GM15510 (cell line): ENCODE data around the gene MYO18A.

ENCODE experiments used
- POLR2A ChIP-seq: IDR thresholded peaks from 3 replicates; pipeline ENCODE4 v1.6.1; 2011; ENCODE audit warnings: borderline replicate concordance; ENCODE audit not compliant: insufficient read length; ENCODE audit errors: extremely low read depth

MYO18A gene

DNA sequence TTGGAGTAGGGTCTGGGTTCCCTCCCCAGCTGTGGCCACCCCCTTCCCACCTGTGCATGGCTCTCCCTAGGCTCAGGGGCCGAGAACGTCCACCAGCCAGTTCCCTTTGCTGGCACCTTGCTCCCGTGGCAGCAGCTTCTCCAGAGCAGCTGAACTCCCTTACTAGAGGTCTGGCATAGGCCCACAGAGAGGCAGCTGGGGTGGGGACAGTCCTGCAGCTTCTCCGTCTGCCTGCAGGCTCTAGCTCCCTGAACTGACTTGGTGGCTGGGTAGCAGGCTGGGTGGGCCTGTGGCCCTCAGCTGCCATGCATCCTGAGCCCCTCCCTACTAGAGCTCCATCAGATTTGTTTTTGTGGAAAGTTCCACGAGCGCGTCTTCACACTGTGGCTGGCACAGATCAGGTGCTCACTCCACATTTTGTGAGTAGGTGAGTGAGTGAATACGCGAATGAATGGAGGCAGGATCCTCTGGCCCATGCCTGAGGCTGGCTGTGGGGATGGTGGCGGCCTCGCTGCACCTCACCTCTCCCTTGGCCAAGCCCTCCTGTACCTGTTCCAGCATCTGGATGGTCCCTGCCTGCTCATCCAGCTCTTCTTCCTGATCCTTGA lies 86.0 kb downstream of the MYO18A start:
- TF ChIP-seq POLR2A, result no peak

DNA sequence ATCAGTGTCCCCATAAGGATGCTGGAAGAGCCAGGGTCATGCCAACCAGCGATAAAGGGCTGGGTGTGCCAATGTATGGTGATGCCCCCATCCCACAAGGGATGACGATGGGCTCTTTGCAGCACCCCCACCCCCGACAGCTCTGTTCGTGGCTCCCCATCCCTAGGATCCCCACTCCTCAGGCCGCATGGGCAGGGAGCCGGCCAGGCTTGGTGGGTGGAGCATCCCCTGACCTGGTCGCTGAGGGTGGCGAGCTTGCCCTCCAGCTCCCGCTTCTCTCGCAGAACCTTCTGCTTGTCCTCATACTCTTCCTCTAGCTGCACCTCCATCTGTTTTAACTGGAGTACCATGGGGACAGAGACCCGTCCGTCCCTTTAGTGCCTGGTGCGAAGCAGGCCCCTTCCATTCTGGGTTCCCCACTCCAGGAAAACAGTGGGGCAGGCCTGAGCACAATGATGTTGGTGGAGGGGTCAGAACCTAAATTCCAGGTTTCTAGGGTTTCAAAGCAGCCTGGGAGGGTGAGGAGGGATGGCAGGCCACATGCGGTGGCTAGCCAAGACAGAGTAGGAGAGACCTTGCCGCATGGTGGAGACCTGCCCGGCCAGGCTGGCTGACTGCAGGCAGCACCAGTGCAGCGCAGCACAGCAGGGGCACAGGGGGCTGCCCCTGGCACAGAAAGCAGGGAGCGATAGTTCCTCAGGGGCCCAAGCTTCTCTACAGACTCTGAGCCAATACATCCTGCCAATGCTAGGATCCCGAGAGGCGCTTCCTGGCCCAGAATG lies 86.9 kb downstream of the MYO18A start:
- no peak for TF ChIP-seq POLR2A

DNA sequence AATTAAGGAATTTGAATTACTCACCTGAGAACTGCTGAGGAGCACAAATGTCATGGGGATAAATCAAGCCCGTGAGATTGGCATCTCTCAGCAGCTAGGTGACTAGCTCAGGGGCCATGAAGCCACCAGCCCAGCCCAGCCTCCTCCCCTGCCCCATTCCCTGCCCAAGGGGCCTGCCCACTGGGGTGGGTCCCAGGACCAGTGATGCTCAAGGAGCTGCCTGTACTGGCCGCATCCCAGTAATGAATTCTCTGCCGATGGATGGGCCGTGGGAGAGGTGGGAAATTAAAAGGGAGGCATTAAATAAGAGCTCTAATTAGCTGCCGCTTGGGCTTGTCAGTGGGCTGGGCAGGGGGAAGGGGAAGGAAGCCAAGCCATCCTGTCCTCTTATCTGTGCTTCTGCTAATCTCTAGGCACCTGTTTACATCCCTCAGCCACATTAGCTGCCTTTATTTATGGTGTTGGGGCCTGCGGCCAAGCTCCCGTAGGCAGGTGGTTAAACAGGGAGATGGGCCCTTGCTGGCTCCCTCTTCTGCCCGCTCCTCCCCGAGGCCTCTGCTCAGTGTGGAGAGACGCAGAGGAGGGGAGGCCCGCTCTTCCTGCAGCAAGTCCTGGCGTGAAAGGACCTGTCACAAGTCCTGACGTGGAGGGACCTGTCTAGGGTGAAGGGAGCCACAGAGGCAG lies 88.5 kb downstream of the MYO18A start:
- no peak for TF ChIP-seq POLR2A

DNA sequence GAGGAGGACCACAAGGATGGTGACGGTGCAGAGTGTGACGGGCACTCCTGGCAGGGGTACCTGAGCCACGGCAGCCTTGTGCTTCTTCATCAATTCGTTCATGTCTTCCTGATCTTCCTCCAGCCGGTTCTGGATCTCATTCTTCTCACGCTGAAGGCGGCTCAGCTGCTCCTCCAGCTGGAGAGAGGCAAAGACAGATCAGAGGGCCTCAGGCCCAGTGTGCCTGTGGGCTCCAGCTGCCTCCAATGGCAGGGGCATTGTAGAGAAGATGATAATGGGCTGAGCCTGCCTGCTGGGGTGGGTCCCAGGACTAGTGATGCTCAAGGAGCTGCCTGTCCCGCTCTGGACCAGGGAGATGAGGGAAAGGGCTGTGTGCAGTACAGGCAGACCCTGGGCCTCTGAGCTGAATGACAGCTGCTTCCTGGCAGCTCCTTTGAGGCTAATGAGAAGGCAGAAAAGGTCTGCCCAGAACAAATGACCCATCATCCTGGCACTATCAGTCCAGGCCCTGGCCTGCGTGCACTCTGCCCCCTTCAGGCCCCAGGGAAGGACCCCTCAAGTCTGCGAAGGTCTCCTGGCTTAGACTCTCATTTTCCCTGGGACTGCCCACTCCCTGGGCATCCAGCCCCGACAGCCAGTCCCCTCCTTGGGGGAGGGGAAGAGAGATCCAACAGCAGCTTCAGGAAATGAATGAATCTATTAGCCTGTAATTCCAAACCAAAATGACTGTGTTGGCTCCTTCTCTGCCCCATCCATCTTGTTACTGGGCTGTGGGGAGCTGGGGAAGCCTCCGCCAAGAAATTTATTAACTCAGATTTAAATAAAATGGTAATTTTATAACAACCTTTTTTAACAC lies 89.2 kb downstream of the MYO18A start:
- TF ChIP-seq POLR2A, result no peak

DNA sequence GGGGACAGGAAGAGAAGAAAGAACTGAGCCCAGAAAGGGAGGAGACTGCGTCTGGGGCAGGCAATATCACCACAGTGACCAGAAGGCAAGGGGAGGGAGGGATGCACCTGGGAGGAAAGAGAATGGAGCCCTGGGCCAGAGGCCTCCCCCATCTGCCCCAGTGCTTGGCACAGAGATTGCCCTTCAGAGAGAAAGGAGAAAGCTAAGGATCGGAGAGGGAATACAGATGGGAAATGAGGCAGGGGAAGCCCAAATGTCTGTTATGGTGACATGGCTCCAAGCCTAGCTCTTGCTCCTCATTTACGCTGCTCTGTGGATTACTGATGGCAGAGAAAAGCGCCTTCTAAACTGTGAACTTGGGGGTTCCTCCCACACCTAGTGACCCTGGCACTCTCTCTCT lies 90.1 kb downstream of the MYO18A start:
- TF ChIP-seq POLR2A, result no peak

DNA sequence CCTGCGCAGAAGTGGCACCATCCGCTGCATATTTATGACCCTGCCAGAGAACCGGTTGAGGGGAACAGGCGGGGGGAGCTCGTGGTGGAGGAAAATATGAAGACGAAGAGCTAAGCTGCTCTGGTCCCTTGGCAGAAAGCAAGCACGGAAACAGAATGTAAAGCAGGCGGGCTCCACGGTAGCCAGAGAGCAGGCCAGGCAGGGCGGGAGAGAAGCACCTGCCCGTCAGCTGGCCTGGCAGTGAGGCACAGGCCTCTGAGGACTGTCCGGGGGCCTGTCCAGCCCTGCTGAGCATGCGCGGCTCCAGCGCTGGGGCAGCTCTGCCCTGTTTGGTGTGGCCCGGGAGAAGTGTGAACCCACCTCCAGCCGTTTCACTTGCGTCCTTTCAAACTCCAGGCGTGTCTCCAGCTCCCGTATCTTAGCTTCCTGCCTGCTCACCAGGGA lies 90.6 kb downstream of the MYO18A start:
- no peak for TF ChIP-seq POLR2A

DNA sequence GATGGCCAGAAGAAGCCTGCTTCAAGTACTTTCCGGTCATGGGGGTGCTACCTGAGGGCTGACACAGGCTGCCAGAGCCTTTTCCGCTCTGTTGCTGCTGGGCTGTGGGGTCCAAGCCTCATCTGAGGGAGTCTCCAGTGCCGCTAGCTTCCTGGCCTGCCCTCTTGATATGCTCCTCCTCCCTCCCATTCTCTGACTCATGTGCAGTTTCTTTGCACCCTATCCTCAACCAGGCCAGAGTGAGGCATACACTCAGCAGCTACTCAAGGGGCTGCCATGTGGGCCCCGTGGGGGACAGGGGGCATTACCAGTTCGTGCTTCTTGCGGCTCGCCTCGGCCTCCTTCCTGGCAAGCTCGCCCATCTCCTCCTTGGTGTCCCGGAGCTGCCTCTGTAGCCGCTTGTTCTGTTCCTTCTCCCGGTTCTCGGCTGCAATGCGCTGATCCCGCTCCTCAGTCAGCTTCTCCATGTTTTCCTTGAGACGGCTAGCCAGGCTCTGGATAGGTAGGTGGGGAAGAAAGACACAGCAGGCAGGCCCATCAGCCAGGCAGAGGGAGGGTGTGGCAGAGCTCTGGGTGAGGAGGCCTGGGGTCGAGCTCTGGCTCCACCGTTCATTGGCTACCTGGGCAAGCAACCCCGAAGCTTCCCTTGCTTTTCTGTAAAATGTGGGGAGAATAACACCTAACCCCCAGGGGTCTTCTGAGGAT lies 93.4 kb downstream of the MYO18A start:
- TF ChIP-seq POLR2A, result no peak

DNA sequence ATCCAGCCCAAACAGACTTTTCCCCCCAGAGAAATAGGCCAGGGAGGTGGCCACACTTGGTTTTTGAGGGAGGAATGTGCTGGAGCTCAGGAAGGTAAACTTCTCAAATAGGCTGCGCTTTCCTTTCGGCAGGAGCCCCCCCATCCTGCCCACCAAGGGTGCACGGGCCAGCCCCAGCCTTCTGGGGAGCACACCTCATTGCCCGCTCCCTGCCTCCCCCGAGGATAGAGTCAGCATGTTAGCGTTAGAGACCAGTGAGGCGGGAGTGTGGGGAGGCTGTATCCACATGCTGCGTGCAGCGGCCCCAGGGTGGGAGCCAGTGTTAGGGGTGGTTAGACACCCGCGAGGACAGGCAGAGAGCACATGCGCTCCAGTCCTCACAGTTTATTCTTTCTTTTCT lies 95.0 kb downstream of the MYO18A start:
- no peak for TF ChIP-seq POLR2A

DNA sequence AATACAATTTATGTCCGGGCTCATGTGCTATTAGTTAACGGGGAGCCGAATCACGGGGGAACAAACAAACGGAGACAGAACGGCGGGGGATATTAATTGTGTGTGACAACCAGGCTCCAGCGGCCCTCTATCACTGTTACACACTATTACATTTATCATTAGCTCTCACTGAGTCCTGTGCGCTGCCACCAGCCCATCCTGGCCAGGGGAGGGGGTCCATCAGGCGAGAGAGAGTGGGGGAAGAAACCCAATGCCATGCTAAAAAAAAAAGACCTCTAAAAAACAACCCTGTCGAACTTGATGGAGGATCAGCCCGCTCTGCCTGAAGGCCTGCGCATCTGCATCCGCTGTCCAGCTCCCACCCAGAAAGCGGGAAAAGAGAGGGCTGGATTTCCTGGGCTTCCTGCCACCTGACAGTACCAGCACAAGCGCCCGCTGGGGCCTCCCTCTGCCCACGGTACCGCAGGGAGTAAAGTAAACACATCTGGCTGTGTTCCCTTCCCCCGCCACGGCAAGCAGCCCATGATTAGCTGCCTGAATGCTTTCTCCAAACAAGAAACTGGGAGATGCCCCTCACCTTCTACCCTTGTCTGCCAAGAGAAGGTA lies 95.6 kb downstream of the MYO18A start:
- no peak for TF ChIP-seq POLR2A

DNA sequence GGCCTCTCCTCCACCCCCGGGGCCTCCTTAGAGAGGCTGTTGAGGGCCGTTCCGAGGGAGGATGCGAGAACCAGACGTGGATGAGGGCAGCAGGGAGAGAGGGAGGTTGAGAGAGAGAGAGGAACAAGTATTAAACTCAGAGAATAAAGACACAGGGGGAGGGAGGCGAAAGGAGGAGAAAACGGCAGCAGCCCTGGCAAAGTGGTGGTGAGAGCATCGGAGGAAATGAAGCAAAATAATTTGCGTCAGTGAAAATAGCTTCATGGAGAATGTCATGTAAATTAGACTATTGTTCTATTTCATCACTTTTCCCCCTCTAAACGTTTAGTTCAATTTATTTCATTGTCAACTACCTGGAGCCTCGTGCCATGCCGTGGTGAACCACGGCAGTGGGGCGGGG lies 99.2 kb downstream of the MYO18A start:
- TF ChIP-seq POLR2A, result no peak

DNA sequence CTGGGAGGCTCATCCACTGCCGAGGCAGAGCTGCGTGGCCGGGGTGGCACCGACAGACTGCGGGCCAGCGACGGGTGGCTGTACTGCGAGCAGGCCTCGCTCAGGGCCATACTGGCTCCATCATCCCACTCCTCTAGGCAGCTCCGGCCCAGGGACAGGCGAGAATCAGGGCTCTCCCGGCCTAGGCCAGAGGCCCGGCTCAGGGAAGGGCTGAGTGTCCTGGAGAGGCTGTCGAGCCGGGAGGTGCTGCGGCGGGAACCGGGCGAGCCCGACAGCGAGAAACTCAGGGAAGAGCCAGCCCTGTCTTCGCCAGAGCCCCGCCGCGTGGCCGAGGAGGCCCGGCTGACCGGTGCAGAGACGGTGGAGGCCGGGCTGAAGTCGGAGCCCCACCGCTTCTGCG lies 99.9 kb downstream of the MYO18A start:
- no peak for TF ChIP-seq POLR2A

DNA sequence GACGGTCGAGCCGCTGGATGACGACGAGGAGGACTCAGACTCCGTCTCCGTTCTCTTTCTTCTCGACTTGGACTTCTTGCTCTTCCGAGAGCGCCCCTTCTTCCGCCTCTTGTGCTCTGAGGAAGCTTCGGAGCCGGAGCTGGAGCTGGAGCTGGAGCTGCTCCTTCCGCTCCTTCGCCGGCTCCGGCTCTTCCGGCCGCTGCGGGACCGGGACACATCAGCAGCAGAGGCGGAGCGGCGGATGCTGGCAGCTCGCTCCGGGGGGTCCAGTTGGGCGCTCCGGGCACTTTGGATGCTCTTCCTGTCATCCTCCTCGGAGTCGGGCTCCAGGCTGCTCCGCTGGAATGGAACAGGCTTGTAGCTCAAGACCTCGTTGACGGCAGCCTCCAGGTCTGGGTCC lies 100.3 kb downstream of the MYO18A start:
- no peak for TF ChIP-seq POLR2A

DNA sequence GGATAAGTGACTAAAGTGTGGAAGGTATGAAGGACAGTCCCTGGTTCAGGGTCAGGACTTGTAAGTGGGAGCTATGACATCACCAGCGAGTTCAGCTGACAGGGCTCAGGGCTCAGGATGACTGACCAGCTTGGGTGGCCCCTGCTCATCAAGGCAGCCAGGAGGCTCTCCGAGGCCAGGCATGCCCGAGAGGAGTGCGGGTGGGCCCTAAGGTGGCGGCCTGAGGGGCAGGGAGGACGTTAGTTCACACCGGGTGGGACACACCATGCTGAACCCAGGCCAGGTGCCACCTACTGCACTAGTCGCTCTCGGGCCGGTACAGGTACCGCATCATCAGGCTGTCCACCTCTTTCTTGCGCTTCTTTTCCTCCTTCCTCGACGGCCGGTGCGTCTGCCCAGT lies 100.8 kb downstream of the MYO18A start:
- TF ChIP-seq POLR2A, result no peak
